GM12873 (cell line): Measurements from ENCODE around the gene CYP46A1.

ENCODE experiments used
- CTCF ChIP-seq: IDR thresholded peaks from 2 replicates; pipeline ENCODE4 v1.5.1; 2012; ENCODE audit warnings: low read depth, mild to moderate bottlenecking, moderate library complexity, low read length, control low read depth; ENCODE audit not compliant: insufficient read depth; ENCODE audit errors: missing control alignments

The CYP46A1 gene

GRCh38 chr14:99715266-99716000 is 31.3 kb downstream of the CYP46A1 start:
- TF ChIP-seq CTCF, result no peak

- TF ChIP-seq CTCF, result no peak
Observed at GRCh38 chr14:99716091-99716849, 32.2 kb downstream of the CYP46A1 start.

- TF ChIP-seq CTCF, result no peak
Observed at GRCh38 chr14:99716850-99717681, 33.0 kb downstream of the CYP46A1 start.

GRCh38 chr14:99717682-99718013 is 33.5 kb downstream of the CYP46A1 start:
- no peak for TF ChIP-seq CTCF

- no peak for TF ChIP-seq CTCF
Observed at GRCh38 chr14:99718031-99718810, 34.1 kb downstream of the CYP46A1 start.

GRCh38 chr14:99718811-99719192 is 34.7 kb downstream of the CYP46A1 start:
- no peak for TF ChIP-seq CTCF
